Mucosa of descending colon (tissue), 3 donors: ENCODE results near the gene MICALL1. TPM values are rescaled to one million over a fixed set of nuclear protein-coding genes. Genes with fewer than 3 reads are reported as not detected.

ENCODE experiments used
- ATAC-seq: fragments of 200-7000 bp; cut with Tn5 transposase; one replicate; pipeline ENCODE4 v1.9.1; 2020; ENCODE audit warnings: mild to moderate bottlenecking, moderate library complexity
- DNase-seq, 3 donors: peaks; one replicate each; pipeline ENCODE4 v3.0.0-alpha.2; 2020
- H3K36me3 ChIP-seq: fragments of 200-600 bp; one replicate; pipeline ENCODE4 v1.8.0; 2021; ENCODE audit warnings: low read depth, mild to moderate bottlenecking
- H3K4me1 ChIP-seq: fragments of 200-600 bp; one replicate; pipeline ENCODE4 v1.8.0; 2021; ENCODE audit warnings: low read depth, mild to moderate bottlenecking
- H3K4me3 ChIP-seq: fragments of 200-600 bp; one replicate; pipeline ENCODE4 v1.8.0; 2021; ENCODE audit warnings: mild to moderate bottlenecking
- H3K9me3 ChIP-seq: fragments of 200-600 bp; one replicate; pipeline ENCODE4 v1.8.0; 2021; ENCODE audit warnings: mild to moderate bottlenecking
- CTCF ChIP-seq: fragments of 200-600 bp; IDR thresholded peaks from one replicate; pipeline ENCODE4 v1.8.0; 2022; ENCODE audit warnings: antibody characterized with exemption, mild to moderate bottlenecking
- intact Hi-C, 2 donors: fragments of 100-400 bp; cut with DNase I in 1 of 2; cut with micrococcal nuclease in 1 of 2; formaldehyde crosslinking; loops; one replicate each; pipeline versions ENCODE4 v1.11.0 to v1.11.1; 2022; cut with DNase I, micrococcal nuclease
- microRNA-seq: library from miRNA; unstranded; fragments of <30 nt; microRNA quantifications from one replicate; pipeline ENCODE4, GENCODE V29; 2019
- total RNA-seq, 3 donors: library from RNA; stranded (reverse); fragmentation: NEBNext Ultra II Directional in 2 of 3; extraction: Animal tissue kit (Norgen Biotek cat#: 25700) in 2 of 3; gene quantifications; one replicate each; pipeline versions ENCODE4 v1.2.1 to v1.2.4, GENCODE V29; 2021 to 2023
- donor health status: DM: no; HTN: no; CAD: no; lungs with moderate emphysema.
- donor health status: DM: no; HTN: no; CAD: no.
- donor health status: DM: no; HTN: yes; CAD: no.

The MICALL1 gene
- total RNA-seq, 3 donors from 2014 or later: 26.1 to 100 (median 28.6) TPM

GRCh38 chr22:37989146-37990045, 83.3 kb downstream of the MICALL1 start:
- Histone ChIP-seq H3K36me3 (no peaks in the 10 kb centered on the region), H3K4me3 (no peak overlapping the region), H3K4me1 (no peaks in the 10 kb centered on the region), H3K9me3 (no peaks in the 10 kb centered on the region)
- no peak for ATAC-seq
- no peak for DNase-seq
- TF ChIP-seq CTCF: no peak
- intact Hi-C loops: no loop called here

GRCh38 chr22:37990301-37990700, 84.2 kb downstream of the MICALL1 start:
- TF ChIP-seq CTCF: no peak
- Histone ChIP-seq H3K4me3 (no peak overlapping the region), H3K9me3 (no peaks in the 10 kb centered on the region), H3K4me1 (no peaks in the 10 kb centered on the region), H3K36me3 (no peaks in the 10 kb centered on the region)
- intact Hi-C loops: no loop called here
- DNase-seq (no peak), ATAC-seq (no peak)

GRCh38 chr22:37990862-37991261, 84.8 kb downstream of the MICALL1 start:
- DNase-seq (no peak), ATAC-seq (no peak)
- intact Hi-C loops: no loop called here
- TF ChIP-seq CTCF: no peak
- Histone ChIP-seq H3K4me3 (no peak overlapping the region), H3K9me3 (no peaks in the 10 kb centered on the region), H3K4me1 (no peaks in the 10 kb centered on the region), H3K36me3 (no peaks in the 10 kb centered on the region)

GRCh38 chr22:37991731-37992442, 85.8 kb downstream of the MICALL1 start:
- no peaks in the 10 kb centered on the region for H3K36me3 ChIP-seq
- intact Hi-C loops: no loop called here
- no peak overlapping the region for H3K4me3 ChIP-seq
- no peak for TF ChIP-seq CTCF
- ATAC-seq (no peak), DNase-seq (no peak)
- no peaks in the 10 kb centered on the region for H3K4me1 ChIP-seq
- no peaks in the 10 kb centered on the region for H3K9me3 ChIP-seq

Small RNA genes within 50 kb of the gene (microRNA-seq; reads per million reads assigned to microRNA genes)
- gene MIR4534 (not detected), gene MIR6820 (0.93 reads per million)

Other genes starting within 250 kb of the MICALL1 start
- 10 to 100 TPM; 26.8 to 43.3 (median 40.6) TPM for gene PDXP, start 247.6 kb upstream of the MICALL1 start, total RNA-seq
- 100 to 1,000 TPM in 2 of 3 donors, 10 to 100 TPM in 1; 54.6 to 376 (median 150) TPM for gene LGALS1, start 230.7 kb upstream of the MICALL1 start, total RNA-seq
- gene NOL12, start 220.0 kb upstream of the MICALL1 start, total RNA-seq: 10 to 100 TPM; 28.5 to 45.3 (median 42.6) TPM
- 100 to 1,000 TPM in 1 of 3 donors, 10 to 100 TPM in 2; 78.2 to 107 (median 78.6) TPM for gene TRIOBP, start 209.2 kb upstream of the MICALL1 start, total RNA-seq
- 10 to 100 TPM in 2 of 3 donors, 1 to 10 TPM in 1; 9.2 to 15.6 (median 13.6) TPM for gene GCAT, start 98.4 kb upstream of the MICALL1 start, total RNA-seq
- not detected for gene GALR3, start 82.9 kb upstream of the MICALL1 start, total RNA-seq
- 10 to 100 TPM; 18.2 to 36.7 (median 28.1) TPM for gene ANKRD54, start 62.0 kb upstream of the MICALL1 start, total RNA-seq
- gene EIF3L, start 56.9 kb upstream of the MICALL1 start, total RNA-seq: 100 to 1,000 TPM; 365 to 477 (median 414) TPM
- gene C22orf23, start 47.3 kb downstream of the MICALL1 start, total RNA-seq: not detected
- gene POLR2F, start 47.4 kb downstream of the MICALL1 start, total RNA-seq: 10 to 100 TPM; 54.4 to 69.3 (median 61.3) TPM
- 10 to 100 TPM in 1 of 3 donors, 1 to 10 TPM in 1, under 1 TPM in 1; 0.46 to 21.2 (median 1.7) TPM for gene SOX10, start 78.3 kb downstream of the MICALL1 start, total RNA-seq
- gene PICK1, start 151.1 kb downstream of the MICALL1 start, total RNA-seq: 10 to 100 TPM; 30.9 to 40.7 (median 37.9) TPM
- not detected for gene SLC16A8, start 177.9 kb downstream of the MICALL1 start, total RNA-seq
- gene BAIAP2L2, start 204.4 kb downstream of the MICALL1 start, total RNA-seq: 10 to 100 TPM; 33.9 to 92.3 (median 63.7) TPM